Testis (tissue), 2 donors: Measurements from ENCODE around the gene ZIM2.

Experiments
- CTCF ChIP-seq, 3 experiments: fragments of 450-650 bp in 2 of 3; fragments of 200-600 bp in 1 of 3; sonication (generic) in 1 of 3; IDR thresholded peaks; one replicate each; pipeline ENCODE4 v1.5.1; 2016 to 2019; ENCODE audit warnings: antibody characterized with exemption in 3 of 3, mild to moderate bottlenecking in 2 of 3, moderate library complexity in 1 of 3
- POLR2A ChIP-seq: fragments of 450-650 bp; IDR thresholded peaks from one replicate; pipeline ENCODE4 v1.6.1; 2017; ENCODE audit warnings: antibody characterized with exemption, mild to moderate bottlenecking, moderate library complexity

DNA sequence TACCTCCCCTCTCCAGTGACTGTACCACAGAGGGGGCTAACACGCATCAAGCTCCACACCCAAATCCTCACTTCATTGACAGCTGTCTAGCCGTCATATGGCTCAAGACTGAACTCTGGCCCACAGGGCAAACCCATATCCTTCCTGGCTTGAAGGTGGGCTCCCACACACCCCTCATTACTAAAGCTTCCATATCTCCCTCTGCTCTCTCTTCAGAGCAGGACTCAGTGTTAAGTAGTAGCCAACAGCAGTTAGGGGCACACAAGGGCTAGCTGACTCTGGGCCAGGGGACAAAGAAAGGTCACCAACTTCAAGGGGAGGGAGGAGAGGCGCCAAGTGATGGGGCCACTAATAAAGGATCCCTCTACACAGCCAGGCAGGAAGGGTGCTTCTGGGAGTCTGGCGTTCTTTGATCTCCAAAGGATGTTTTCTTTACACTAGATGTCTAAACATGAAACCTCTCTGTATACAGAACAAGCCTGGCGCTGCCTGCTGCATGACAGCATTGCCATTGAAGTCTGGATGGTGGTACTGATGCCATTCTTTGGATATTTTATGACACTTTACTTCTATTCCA, 8.1 kb downstream of the ZIM2 start:
- TF ChIP-seq CTCF (IDR thresholded peaks at IDR 0.05) (no peak), POLR2A (no peak)
